ENCODE results near the gene ATP2B2.

Gene ATP2B2

GRCh38 chr3:10365791-10366190 is 139.6 kb downstream of the ATP2B2 start:
- no peak for DNase-seq (ENCODE audit: low read depth in 3 of 3)

GRCh38 chr3:10365316-10365715 is 140.1 kb downstream of the ATP2B2 start:
- DNase-seq (ENCODE audit: low read depth in 3 of 3): no peak

GRCh38 chr3:10364806-10365205 is 140.6 kb downstream of the ATP2B2 start:
- DNase-seq (ENCODE audit: low read depth in 3 of 3): no peak

- no peak for DNase-seq (ENCODE audit: low read depth in 3 of 3)
Observed at GRCh38 chr3:10363935-10364334, 141.5 kb downstream of the ATP2B2 start.

- no peak for DNase-seq (ENCODE audit: low read depth in 3 of 3)
Observed at GRCh38 chr3:10361375-10361774, 144.0 kb downstream of the ATP2B2 start.

GRCh38 chr3:10360478-10360877 is 144.9 kb downstream of the ATP2B2 start:
- DNase-seq (ENCODE audit: low read depth in 3 of 3): no peak

GRCh38 chr3:10359761-10360161 is 145.6 kb downstream of the ATP2B2 start:
- DNase-seq (ENCODE audit: low read depth in 3 of 3): no peak

- no peak for DNase-seq (ENCODE audit: low read depth in 3 of 3)
Observed at GRCh38 chr3:10358309-10358980, 146.9 kb downstream of the ATP2B2 start.

- no peak for DNase-seq (ENCODE audit: low read depth in 3 of 3)
Observed at GRCh38 chr3:10357592-10358308, 147.6 kb downstream of the ATP2B2 start.

GRCh38 chr3:10357095-10357494 is 148.3 kb downstream of the ATP2B2 start:
- no peak for DNase-seq (ENCODE audit: low read depth in 3 of 3)

- DNase-seq (ENCODE audit: low read depth in 3 of 3): no peak
Observed at GRCh38 chr3:10356461-10356981, 148.9 kb downstream of the ATP2B2 start.

GRCh38 chr3:10354361-10355015 is 150.9 kb downstream of the ATP2B2 start:
- DNase-seq (ENCODE audit: low read depth in 3 of 3): no peak

- no peak for DNase-seq (ENCODE audit: low read depth in 3 of 3)
Observed at GRCh38 chr3:10353661-10354360, 151.6 kb downstream of the ATP2B2 start.

- DNase-seq (ENCODE audit: low read depth in 3 of 3): no peak
Observed at GRCh38 chr3:10353160-10353559, 152.2 kb downstream of the ATP2B2 start.

GRCh38 chr3:10352146-10352911 is 153.1 kb downstream of the ATP2B2 start:
- no peak for DNase-seq (ENCODE audit: low read depth in 3 of 3)

GRCh38 chr3:10351013-10351735 is 154.2 kb downstream of the ATP2B2 start:
- no peak for DNase-seq (ENCODE audit: low read depth in 3 of 3)

- DNase-seq (ENCODE audit: low read depth in 3 of 3): no peak
Observed at GRCh38 chr3:10350324-10350985, 154.9 kb downstream of the ATP2B2 start.

- DNase-seq (ENCODE audit: low read depth in 3 of 3): no peak
Observed at GRCh38 chr3:10349801-10350200, 155.6 kb downstream of the ATP2B2 start.

- DNase-seq (ENCODE audit: low read depth in 3 of 3): no peak
Observed at GRCh38 chr3:10348404-10348721, 157.0 kb downstream of the ATP2B2 start.
